ENCODE measurements around the gene ENOPH1. TPM values are rescaled to one million over a fixed set of nuclear protein-coding genes. Genes with fewer than 3 reads are reported as not detected.
"Not testable (repeated sequence)": the region's sequence is repeated elsewhere in the genome, so short reads cannot be mapped to it uniquely, and the experiment has no call there.

ENOPH1 gene
- total RNA-seq, 1 donor from 2014 or later, result 14.6 TPM

DNA sequence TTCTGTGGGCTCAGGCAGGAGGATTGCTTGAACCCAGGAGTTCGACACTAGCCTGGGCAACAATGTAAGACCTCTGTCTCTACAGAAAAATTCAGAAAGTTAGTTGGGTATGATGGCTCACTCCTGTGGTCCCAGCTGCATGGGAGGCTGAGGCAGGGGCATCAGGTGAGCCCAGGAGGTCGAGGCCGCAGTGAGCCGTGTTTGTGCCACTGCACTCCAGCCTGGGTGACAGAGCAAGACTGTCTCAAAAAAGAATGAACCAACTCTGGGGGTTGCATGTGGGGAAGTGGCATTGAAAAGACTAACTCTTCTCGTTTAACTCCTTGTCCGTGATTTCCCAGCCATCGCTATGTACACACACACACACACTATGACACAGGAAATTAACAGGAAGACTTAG is 26.9 kb downstream of the ENOPH1 start:
- intact Hi-C loops (cut with DNase I), result no loop called here
- DNase-seq (ENCODE audit: missing footprints), result no peak
- no peak for ATAC-seq

DNA sequence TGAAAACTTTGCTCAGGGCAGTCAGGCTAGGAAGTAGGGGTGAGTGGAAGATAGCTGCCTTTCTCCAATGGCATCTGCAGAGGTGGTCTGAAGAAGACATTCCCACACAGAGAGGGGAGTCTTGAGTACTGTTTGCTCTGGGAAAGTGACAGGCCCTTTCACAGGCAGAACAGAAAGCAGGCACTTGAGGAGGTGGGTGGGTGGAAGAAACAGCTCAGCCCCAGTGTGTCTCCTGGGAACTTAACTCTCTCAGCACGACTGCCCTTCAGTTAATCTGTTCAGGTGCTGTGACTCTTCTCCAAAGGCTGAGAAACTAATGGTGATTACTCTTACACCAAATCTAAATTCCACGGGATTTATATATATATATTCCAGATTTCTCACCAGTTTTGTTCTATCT is 28.3 kb downstream of the ENOPH1 start:
- intact Hi-C loops (cut with DNase I), result no loop called here
- ATAC-seq, result no peak
- no peak for DNase-seq (ENCODE audit: missing footprints)

DNA sequence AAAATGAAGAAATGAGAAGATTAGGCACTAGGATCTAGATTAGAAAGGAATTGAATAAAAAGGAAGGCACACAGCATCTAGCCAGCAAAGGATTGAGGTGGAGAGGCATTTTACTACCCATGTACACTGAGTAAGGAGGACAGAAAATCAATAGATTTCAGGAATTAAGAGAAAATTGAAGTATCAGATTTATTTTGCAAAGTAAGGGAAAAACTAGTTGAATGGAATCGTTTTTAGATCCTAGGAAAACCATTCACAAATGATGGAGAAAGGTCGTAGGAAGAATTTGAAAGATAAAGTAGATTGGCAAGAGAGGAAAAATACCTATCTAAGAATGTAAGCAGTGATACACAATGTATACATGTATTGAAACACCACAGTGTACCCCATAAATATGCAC is 31.3 kb downstream of the ENOPH1 start:
- no peak for ATAC-seq
- intact Hi-C loops (cut with DNase I), result loop anchor here (1.0 to 10.0 kb wide), 3 partner anchors 278 to 799 kb away; partner anchors contain the start of gene SEC31A
- no peak for DNase-seq (ENCODE audit: missing footprints)

DNA sequence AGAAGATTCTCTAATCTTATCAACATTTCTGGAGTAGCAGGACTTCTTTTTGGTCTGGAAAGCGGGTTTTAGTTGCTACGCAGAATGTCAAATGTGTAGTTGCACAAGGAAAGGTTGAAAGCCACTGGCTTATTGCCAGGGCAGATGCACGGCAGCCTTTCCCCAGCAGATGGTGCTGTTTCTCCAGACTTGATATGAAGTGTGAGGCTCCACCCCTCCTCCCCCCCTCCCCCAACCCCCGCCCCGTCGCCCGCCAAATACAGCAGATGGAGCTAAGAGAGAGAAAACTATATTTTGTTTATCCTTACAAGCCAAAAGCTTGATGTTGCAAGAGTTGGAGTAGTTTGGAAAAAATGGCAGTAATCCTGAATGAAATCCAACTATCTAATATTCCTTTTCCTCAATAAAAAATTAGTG is 32.0 kb downstream of the ENOPH1 start:
- DNase-seq (ENCODE audit: missing footprints) (peak; percentile 83), ATAC-seq (peak; percentile 86)
- intact Hi-C loops (cut with DNase I), result loop anchor here (1.0 to 10.0 kb wide), 3 partner anchors 277 to 798 kb away; partner anchors contain the start of gene SEC31A

DNA sequence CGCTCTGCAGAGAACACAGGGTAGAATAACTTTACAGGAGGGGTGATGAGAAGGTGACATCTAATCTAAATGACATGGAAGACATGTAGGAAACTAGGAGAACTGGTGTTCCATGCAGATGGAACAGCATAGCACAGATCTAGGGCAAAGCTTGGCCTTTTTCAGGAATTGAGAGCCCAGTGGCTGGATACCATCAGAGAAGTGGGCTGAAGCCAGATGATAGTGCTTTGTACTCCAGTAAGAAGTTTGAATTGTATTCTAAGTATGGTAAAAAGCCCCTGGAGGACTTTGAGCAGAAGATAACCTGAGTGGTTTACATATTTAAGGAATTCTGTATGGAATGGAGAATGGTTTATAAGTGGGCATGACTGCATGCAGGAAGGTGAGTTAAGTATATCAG is 32.8 kb downstream of the ENOPH1 start:
- DNase-seq (ENCODE audit: missing footprints), result no peak
- intact Hi-C loops (cut with DNase I), result loop anchor here (10.0 kb wide), 1 partner anchor 432 kb away; the partner anchor contains the start of gene SEC31A
- no peak for ATAC-seq

DNA sequence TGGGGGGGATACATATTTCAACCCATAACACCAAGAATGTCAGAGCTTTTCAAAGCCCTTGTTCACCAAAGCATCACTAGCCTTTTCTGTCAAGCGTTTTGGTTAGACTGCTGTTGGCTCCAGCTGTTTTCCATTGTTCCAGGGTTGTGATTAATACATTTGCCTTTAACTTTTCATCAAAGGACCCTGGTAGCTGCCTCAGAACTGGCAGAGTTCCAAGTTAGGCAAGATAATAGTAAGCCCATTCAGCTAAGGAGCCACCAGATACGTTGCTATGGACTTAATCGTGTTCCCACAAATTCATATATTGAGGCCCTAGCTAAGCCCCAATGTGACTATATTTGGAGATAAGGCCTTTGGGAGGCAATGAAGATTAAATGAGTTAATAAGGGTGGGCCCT is 37.1 kb downstream of the ENOPH1 start:
- ATAC-seq (no peak), DNase-seq (ENCODE audit: missing footprints) (no peak)
- intact Hi-C loops (cut with DNase I), result loop anchor here (10.0 kb wide), 1 partner anchor 427 kb away; the partner anchor contains the start of gene SEC31A

DNA sequence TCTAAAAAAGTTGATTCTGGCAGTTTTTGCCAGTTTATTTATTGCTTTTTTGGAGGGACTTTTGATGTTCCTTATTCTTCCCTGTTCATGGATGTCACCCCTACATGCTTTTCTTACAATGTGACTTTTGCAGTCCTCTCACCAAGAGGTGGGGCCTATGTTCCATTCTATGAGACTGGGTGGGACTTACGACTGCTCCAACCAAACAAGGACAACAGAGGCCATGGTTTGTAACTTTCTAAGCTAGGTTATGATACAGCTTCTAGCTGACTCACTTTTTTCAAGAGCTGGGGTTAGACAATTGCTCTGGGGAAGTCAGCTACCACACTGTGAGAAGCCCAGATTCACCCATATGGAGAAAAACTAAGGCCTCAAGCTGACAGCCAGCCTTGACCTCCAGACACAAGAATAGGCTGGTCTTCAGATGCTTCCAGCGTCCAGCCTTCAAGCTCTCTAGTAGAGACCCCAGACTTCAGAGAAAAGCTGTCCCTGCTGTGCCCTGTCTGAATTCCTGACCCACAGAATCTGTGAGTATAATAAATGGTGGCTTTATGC is 39.5 kb downstream of the ENOPH1 start:
- no peak for DNase-seq (ENCODE audit: missing footprints)
- ATAC-seq, result peak; percentile 89
- intact Hi-C loops (cut with DNase I), result loop anchor here (10.0 kb wide), 1 partner anchor 425 kb away; the partner anchor contains the start of gene SEC31A

DNA sequence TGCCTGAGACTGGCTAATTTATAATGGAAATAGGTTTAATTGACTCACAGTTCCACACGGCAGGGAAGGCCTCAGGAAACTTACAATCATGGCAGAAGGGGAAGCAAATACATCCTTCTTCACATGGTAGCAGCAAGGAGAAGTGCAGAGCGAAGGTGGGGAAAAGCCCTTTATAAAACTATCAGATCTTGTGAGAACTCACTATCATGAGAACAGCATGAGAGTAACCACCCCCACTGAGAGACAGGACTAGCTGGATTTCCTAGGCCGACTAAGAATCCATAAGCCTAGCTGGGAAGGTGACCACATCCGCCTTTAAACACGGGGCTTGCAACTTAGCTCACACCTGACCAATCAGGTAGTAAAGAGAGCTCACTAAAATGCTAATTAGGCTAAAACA is 42.7 kb downstream of the ENOPH1 start:
- DNase-seq (ENCODE audit: missing footprints); intact Hi-C loops (cut with DNase I); ATAC-seq: not testable (repeated sequence)

DNA sequence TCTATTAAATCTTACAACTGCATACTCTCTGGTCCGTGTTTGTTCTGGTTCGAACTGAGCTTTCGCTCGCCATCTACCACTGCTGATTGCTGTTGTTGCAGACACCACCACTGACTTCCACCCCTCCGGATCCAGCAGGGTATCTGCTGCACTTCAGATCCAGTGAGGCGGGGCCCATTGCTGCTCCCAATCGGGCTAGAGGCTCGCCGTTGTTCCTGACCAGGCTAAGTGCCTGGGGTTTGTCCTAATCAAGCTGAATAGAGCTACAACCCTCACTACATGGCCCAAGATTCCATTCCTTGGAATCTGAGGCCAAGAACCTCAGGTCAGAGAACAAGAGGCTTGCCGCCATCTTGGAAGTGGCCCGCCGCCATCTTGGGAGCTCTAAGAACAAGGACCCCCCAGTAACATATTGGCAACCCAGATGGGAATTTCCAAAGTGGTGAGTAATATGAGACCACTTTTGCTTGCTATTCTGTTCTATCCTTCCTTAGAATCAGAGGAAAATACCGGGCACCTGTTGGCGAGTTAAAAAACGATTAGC is 43.3 kb downstream of the ENOPH1 start:
- ATAC-seq, result no peak
- intact Hi-C loops (cut with DNase I), result no loop called here
- DNase-seq (ENCODE audit: missing footprints), result no peak

DNA sequence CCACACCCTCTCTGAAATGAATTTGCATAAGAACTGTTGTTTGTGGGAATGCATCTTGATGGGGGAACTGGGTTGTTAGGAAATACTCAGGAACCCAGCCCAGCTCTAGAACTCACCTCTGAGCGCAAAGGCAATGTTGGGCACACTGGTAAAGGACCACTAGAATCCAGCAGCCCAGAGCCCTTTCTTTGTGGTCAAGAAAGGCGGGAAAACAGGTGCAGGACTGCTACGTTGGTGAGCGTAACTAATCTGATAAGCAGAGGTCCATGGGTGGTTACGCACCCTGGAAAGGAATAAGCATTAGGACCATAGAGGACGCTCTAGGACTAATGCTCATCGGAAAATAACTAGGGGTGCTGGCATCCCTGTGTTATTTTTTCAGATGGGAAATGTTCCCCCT is 45.5 kb downstream of the ENOPH1 start:
- intact Hi-C loops (cut with DNase I); ATAC-seq: not testable (repeated sequence)

DNA sequence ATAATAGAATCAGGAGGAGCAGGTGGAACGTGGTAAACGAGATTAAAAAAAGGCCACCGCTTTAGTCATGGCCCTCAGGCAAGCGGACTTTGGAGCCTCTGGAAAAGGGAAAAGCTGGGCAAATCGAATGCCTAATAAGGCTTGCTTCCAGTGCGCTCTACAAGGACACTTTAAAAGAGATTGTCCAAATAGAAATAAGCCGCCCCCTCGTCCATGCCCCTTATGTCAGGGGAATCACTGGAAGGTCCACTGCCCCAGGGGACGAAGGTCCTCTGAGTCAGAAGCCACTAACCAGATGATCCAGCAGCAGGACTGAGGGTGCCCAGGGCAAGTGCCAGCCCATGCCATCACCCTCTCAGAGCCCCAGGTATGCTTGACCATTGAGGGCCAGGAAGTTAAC is 47.1 kb downstream of the ENOPH1 start:
- DNase-seq (ENCODE audit: missing footprints); ATAC-seq; intact Hi-C loops (cut with DNase I): not testable (repeated sequence)

More for the DNA sequence above, 45.5 kb downstream of the ENOPH1 start:
- DNase-seq (ENCODE audit: missing footprints), result not testable (repeated sequence)

DNA sequence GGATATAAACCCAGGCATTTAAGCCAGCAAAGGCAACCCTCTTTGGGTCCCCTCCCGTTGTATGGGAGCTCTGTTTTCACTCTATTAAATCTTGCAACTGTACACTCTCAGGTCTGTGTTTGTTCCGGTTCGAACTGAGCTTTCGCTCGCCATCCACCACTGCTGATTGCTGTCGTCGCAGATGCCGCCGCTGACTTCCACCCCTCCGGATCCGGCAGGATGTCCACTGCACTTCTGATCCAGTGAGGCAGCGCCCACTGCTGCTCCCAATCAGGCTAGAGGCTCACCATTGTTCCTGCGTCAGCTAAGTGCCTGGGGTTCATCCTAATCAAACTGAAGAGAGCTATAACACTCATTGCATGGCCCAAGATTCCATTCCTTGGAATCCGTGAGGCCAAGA is 49.2 kb downstream of the ENOPH1 start:
- no peak for DNase-seq (ENCODE audit: missing footprints)
- intact Hi-C loops (cut with DNase I), result no loop called here
- ATAC-seq, result no peak

DNA sequence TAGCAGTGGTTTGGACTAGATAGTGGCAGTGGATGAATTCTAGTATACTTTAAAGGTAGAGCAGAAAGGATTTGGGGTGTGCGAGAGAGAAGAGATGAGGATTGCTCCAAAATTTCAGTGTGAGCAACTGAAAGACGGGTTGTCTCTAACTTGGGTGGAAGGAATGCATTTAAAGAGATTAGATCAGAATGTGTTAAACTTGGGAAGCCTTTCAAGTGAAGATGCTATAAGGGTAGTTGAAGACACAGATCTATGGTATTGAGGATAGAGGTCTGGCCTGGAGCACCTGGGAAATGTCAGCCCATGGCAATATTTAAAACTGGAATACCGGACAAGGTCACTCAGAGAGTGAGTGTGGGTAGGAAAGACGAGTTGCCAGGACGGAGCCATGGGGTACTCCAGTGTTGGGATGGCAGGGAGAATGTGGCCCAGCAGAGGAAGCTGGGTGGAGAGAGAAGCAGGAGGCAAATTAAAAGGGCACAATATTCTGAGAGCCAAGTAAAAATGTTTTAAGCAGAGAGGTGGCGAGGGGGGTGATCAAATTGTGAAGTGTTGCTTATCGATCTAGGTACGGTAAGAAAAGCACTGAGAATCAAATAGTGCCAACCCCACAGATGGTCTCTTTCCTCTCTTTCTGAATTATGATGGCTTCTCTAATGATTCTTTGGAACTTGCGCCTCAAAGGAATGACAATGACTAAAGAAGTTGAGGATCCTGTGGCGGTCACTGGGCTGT is 50.5 kb downstream of the ENOPH1 start:
- ATAC-seq (no peak), DNase-seq (ENCODE audit: missing footprints) (no peak)
- intact Hi-C loops (cut with DNase I), result no loop called here

DNA sequence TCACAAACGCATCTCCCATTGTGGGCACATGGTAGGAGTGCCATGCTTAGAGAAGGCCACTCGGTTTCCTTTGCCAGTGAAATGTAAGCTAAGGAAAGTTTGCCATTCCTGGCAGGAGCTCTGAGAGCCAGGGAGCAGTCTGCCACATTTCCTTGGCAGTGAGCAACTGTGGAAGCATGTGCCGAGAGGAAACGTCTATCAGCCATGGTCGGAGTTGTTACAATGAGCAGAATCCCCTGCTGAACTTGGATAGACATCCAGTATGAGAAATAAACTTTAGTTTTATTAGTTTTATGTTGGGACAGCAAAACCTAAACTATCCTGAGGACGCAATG is 51.1 kb downstream of the ENOPH1 start:
- ATAC-seq (no peak), DNase-seq (ENCODE audit: missing footprints) (no peak)
- intact Hi-C loops (cut with DNase I), result no loop called here

DNA sequence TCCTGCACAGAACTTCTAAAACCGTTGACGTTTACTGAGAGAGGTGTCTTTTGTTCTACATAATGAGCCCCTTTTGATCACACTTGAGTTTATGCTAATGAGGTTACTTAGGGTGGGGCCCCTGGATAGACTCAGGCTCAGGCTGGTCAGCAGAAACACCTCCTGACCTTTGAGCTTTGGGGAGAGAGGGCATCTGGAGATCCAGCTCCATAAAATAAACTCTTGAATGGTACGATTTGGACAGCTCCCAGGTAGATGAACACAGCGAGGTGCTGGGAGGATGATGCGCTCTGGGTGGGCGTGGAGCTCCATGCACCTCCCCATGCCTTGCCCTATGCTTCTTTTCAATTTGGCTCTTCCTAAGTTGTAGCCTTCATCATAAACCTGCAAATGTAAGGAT is 52.0 kb downstream of the ENOPH1 start:
- DNase-seq (ENCODE audit: missing footprints) (no peak), ATAC-seq (no peak)
- intact Hi-C loops (cut with DNase I), result no loop called here

DNA sequence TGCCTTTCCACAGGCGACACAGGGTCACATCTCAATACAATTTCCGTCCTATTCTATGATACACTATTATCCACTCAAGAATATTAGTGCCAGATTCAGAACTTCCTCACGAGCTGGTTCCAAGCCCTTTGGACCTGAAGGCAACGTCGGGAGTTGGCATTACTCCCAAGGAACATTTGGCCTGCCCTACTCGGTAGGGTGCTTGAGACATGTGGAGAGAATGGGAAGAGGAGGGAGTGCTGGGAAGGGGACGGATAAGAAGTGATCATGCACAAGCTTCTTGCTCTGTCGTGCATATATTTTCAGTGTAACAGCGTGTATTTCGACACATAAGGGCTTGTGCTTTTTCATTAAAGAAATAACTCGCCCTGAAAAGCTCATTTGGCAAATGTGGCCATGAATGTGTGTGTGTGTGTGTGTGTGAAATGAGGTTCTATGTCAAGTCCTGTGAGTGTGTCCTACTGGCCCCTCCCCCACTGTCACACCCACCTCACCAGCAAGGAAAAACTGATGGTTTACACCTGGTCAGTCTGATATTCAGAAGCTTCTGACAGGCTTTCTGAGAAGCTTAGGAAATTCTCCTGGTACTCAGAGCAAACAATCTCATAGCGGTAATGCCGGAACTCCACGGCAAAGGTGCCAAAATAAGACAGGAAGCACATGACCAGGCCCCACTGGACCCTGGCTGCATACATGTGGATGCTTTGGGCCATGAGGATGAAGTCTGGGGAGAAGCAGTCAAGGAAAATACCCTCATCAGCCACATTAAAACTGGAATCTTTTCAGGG is 54.8 kb downstream of the ENOPH1 start:
- intact Hi-C loops (cut with DNase I), result no loop called here
- ATAC-seq (peak; percentile 84), DNase-seq (ENCODE audit: missing footprints) (peak; percentile 37)

DNA sequence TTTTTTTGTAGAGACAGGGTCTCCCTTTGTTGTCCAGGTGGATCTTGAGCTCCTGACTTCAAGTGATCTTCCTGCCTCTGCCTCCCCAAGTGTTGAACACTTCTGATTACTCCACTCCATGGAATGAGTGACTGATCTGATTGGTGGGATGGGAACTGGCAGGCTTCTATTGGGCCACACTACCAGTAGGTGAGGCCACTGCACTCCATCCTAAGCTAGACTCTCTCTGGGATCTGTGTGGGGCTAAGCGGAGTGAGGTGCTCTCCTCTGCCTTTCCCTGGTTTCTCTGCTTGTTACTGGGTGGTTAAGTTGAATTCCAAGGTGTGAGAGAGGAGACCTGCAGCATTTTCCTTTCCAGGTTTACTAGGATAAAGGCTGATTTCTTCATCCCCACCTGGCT is 58.7 kb downstream of the ENOPH1 start:
- DNase-seq (ENCODE audit: missing footprints), result no peak
- no peak for ATAC-seq
- intact Hi-C loops (cut with DNase I), result no loop called here

DNA sequence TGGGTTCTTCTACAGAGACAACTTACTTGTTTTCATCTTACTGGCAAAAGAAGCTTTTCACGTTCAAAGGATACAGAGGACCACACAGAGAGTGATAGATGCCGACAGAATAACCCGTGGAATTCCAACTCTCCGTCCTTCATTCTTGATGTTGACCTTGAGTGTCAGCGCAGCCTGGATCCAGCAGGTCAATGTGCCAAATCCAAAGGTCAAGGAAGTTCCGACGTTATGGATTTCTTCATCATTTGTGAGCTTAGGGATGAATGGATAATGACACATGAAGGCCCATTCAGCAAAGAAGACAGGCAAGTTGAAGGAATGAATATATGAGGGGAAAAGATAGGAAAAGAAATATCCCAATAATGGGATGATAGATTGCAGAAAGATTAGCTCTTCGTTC is 59.6 kb downstream of the ENOPH1 start:
- intact Hi-C loops (cut with DNase I), result no loop called here
- ATAC-seq (no peak), DNase-seq (ENCODE audit: missing footprints) (no peak)

DNA sequence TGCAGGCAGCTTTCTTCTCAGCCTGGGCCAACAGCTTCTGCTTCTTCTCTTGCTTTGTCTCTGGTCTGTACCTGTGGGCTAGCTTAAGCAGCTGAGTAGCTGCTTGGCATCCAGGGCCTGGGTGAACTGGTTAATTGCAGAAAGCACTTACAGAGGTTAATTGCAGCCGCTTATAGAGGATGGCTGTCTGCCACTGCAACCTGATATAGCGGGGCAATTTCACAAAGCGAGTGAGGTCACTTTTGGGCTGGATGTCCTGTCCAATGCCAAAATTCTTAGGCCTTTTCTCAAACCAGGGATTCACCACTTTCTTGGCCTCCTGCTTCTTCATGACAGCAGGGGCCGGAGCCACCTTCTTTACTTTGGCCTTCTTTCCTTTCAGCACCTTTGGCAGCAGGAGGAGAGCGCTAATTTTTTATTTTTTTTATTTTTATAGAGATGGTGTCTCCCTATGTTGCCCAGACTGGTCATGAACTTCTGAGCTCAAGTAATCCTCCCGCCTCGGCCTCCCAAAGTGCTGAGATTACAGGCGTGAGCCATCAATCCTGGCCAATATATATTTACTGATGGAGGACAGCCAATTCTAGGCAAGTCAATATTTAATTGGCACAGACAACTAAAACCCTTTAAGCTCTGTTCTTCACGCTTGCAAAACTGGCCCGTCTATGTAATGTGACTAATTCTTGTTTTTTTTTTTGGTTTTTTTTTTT is 61.0 kb downstream of the ENOPH1 start:
- ATAC-seq (no peak), DNase-seq (ENCODE audit: missing footprints) (no peak)
- intact Hi-C loops (cut with DNase I), result no loop called here

Data from Right ventricle myocardium inferior (tissue), 1 donor.